AG20443 (cell line): ENCODE results near the gene RBP7.
A peak's percentile ranks its signal among the peaks of the same experiment; 100 is the strongest.

ENCODE experiments used
- DNase-seq: peaks from one replicate; pipeline ENCODE4 v3.0.0; 2012; ENCODE audit warnings: low spot score, mixed read lengths

Gene RBP7

GRCh38 chr1:10031461-10031860 is 34.4 kb downstream of the RBP7 start:
- DNase-seq: peak; percentile 30

- peak; percentile 100 for DNase-seq
Observed at GRCh38 chr1:10032590-10033358, 35.7 kb downstream of the RBP7 start, which contains the start of gene UBE4B. UBE4B (plus strand) TSS chr1:10032958; CDS start chr1:10033671, 713 bp downstream.

GRCh38 chr1:10033359-10033845 is 36.4 kb downstream of the RBP7 start:
- DNase-seq: no peak

GRCh38 chr1:10042746-10043145 is 45.7 kb downstream of the RBP7 start:
- no peak for DNase-seq

GRCh38 chr1:10045480-10046355 is 48.7 kb downstream of the RBP7 start:
- no peak for DNase-seq

- DNase-seq: peak; percentile 32
Observed at GRCh38 chr1:10046356-10047085, 49.5 kb downstream of the RBP7 start.

- no peak for DNase-seq
Observed at GRCh38 chr1:10048601-10049000, 51.6 kb downstream of the RBP7 start.

- no peak for DNase-seq
Observed at GRCh38 chr1:10050611-10051010, 53.6 kb downstream of the RBP7 start.

GRCh38 chr1:10051656-10052055 is 54.6 kb downstream of the RBP7 start:
- DNase-seq: no peak

GRCh38 chr1:10052347-10052746 is 55.3 kb downstream of the RBP7 start:
- DNase-seq: no peak

- DNase-seq: no peak
Observed at GRCh38 chr1:10054465-10054864, 57.4 kb downstream of the RBP7 start.

- no peak for DNase-seq
Observed at GRCh38 chr1:10056599-10056987, 59.6 kb downstream of the RBP7 start.

- DNase-seq: no peak
Observed at GRCh38 chr1:10057343-10057742, 60.3 kb downstream of the RBP7 start.

GRCh38 chr1:10057796-10058195 is 60.8 kb downstream of the RBP7 start:
- DNase-seq: no peak

GRCh38 chr1:10059342-10059718 is 62.3 kb downstream of the RBP7 start:
- no peak for DNase-seq

- no peak for DNase-seq
Observed at GRCh38 chr1:10060311-10061100, 63.5 kb downstream of the RBP7 start.

GRCh38 chr1:10061276-10061675 is 64.2 kb downstream of the RBP7 start:
- DNase-seq: no peak

GRCh38 chr1:10063878-10064277 is 66.8 kb downstream of the RBP7 start:
- no peak for DNase-seq

GRCh38 chr1:10064416-10065343 is 67.7 kb downstream of the RBP7 start:
- no peak for DNase-seq

GRCh38 chr1:10065344-10065685 is 68.3 kb downstream of the RBP7 start:
- DNase-seq: no peak
